ENCODE results near the gene CPT2. TPM values are rescaled to one million over a fixed set of nuclear protein-coding genes. Genes with fewer than 3 reads are reported as not detected.

Gene CPT2
- total and polyA plus RNA-seq, 2 of the 4 experiments (the other 2 are of a cell fraction): 15.8 to 16.0 TPM

- no peak overlapping the region for H2BK120ac ChIP-seq (ENCODE audit: low read depth, low read length)
- dilution Hi-C loops (cut with HindIII; ENCODE audit: low sequenced_read_pairs, unreplicated experiment) (no loop called here), in situ Hi-C loops (cut with MboI; ENCODE audit: low sequenced_read_pairs) (no loop called here), intact Hi-C loops (cut with micrococcal nuclease) (no loop called here)
- no peak overlapping the region for H4K91ac ChIP-seq (ENCODE audit: insufficient read depth, low read depth, low read length)
- H2BK20ac ChIP-seq (ENCODE audit: low read depth, low read length): no peak overlapping the region
- TF ChIP-seq CEBPB (IDR thresholded peaks at IDR 0.05; ENCODE audit: low read depth, low read length): peak; percentile 51
- TF ChIP-seq, protein P1, sequence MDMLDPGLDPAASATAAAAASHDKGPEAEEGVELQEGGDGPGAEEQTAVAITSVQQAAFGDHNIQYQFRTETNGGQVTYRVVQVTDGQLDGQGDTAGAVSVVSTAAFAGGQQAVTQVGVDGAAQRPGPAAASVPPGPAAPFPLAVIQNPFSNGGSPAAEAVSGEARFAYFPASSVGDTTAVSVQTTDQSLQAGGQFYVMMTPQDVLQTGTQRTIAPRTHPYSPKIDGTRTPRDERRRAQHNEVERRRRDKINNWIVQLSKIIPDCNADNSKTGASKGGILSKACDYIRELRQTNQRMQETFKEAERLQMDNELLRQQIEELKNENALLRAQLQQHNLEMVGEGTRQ (IDR thresholded peaks at IDR 0.05; ENCODE audit: low read depth, low read length): no peak
- H2BK15ac ChIP-seq (ENCODE audit: low read depth, low read length): no peak overlapping the region
- H3K4me1 ChIP-seq (ENCODE audit: control insufficient read depth, insufficient read depth, low read length): peaks cover 3% of the 10 kb centered on the region; the same call in 1 of the 2 replicates
- no peak overlapping the region for H3K18ac ChIP-seq (ENCODE audit: low read depth, low read length)
- H4K8ac ChIP-seq (ENCODE audit: low read depth in 2 of 2, low read length in 2 of 2): no peak overlapping the region
- H3K56ac ChIP-seq (ENCODE audit: extremely low read depth, insufficient read depth, low read length): no peak overlapping the region
- no peaks in the 10 kb centered on the region for H3K9me1 ChIP-seq (ENCODE audit: insufficient read depth, low read length)
- H4K5ac ChIP-seq (ENCODE audit: low read depth, low read length): no peak overlapping the region
- H3K79me1 ChIP-seq (ENCODE audit: low read depth in 1 of 2, low read length in 2 of 2): no peaks in the 10 kb centered on the region
- no peaks in the 10 kb centered on the region for H3K9me3 ChIP-seq (ENCODE audit: control insufficient read depth, insufficient read depth, low read length)
- no peak for DNase-seq
- H3K23ac ChIP-seq (ENCODE audit: low read depth, low read length): no peak overlapping the region
- no peaks in the 10 kb centered on the region for H3K36me3 ChIP-seq (ENCODE audit: control insufficient read depth, insufficient read depth, low read length)
- POLR2A ChIA-PET (ENCODE audit: unreplicated experiment): no interaction called here
- no peak overlapping the region for H3K4me3 ChIP-seq (ENCODE audit: insufficient read depth, low read depth, low read length)
- no peak overlapping the region for H3K4ac ChIP-seq (ENCODE audit: low read depth, low read length)
- no peak for ATAC-seq (ENCODE audit: low read depth)
- CTCF ChIA-PET: no interaction called here
- no peak overlapping the region for H3K14ac ChIP-seq (replicated peaks; ENCODE audit: low read depth, low read length)
- no peak overlapping the region for H2AFZ ChIP-seq (replicated peaks; ENCODE audit: low read length, poor library complexity)
- H3K9ac ChIP-seq (ENCODE audit: low read depth, low read length): no peak overlapping the region
- H2BK5ac ChIP-seq (ENCODE audit: low read depth, low read length, poor library complexity, severe bottlenecking): no peak overlapping the region
- WGBS, 2 experiments (ENCODE audit: extremely low coverage in 2 of 2, insufficient read length in 1 of 2): no CpG with 5 or more reads among the region's 3 CpGs
- no peak overlapping the region for H2AK5ac ChIP-seq (ENCODE audit: low read depth, low read length)
- no peaks in the 10 kb centered on the region for H4K20me1 ChIP-seq (ENCODE audit: insufficient read depth, low read length)
- no TSS peak for BruUV-seq (replicated peaks)
- H3K27me3 ChIP-seq (ENCODE audit: control insufficient read depth, insufficient read depth, low read length): no peaks in the 10 kb centered on the region
- H3K4me2 ChIP-seq (ENCODE audit: low read depth, low read length): no peak overlapping the region
- no peak overlapping the region for H2AK9ac ChIP-seq (replicated peaks; ENCODE audit: low read depth, low read length, poor library complexity)
- no peak overlapping the region for H3K27ac ChIP-seq (ENCODE audit: insufficient read depth, low read length)
These were observed 39.8 kb upstream of the CPT2 start for GRCh38 chr1:53156783-53157182.
